GM21786 (cell line): ENCODE results near the gene TIGD3.

Experiments
- ATAC-seq: cut with Tn5 transposase; IDR thresholded peaks from one replicate; pipeline ENCODE4 v1.9.1; 2021; ENCODE audit not compliant: unreplicated experiment

Gene TIGD3

GRCh38 chr11:65389294-65389980 is 34.9 kb downstream of the TIGD3 start:
- ATAC-seq: no peak

- ATAC-seq: no peak
Observed at GRCh38 chr11:65390099-65390941, 35.8 kb downstream of the TIGD3 start.

GRCh38 chr11:65390996-65391395 is 36.4 kb downstream of the TIGD3 start:
- ATAC-seq: no peak

DNA sequence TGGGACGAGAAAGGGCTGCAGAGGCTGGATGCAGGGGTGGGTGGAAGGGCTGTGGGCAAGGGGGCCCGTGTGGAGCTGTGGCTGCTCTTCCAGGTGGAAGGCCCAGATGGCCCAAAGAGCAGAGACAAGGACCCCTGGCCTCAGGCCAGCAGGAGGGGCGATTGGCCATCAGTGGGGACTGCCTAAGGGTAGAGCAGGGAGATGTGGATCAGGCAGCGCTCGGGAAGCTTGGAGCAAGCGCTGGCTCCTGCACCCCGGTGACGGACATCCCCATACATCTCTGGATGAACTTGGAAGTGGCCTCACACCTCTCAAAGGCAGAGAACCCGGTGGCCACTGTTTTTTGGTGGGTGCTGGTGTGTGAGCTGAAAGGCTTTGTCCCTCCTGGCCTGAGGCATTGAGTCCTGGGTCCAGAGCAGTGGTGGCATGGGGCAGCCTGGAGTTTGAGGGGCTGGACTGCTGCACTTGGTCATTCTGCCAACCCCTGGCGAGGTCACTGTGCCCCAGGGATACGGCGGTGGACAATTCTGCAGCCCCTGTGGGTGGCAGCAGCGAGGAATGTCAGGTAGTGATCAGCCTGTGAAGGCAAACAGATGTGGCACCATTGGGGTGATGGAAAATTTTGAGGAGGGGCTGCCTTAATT is 37.8 kb downstream of the TIGD3 start:
- no peak for ATAC-seq

GRCh38 chr11:65392899-65393298 is 38.3 kb downstream of the TIGD3 start:
- ATAC-seq: no peak

GRCh38 chr11:65393513-65394079 is 39.0 kb downstream of the TIGD3 start:
- ATAC-seq: no peak

GRCh38 chr11:65394125-65394536 is 39.6 kb downstream of the TIGD3 start:
- ATAC-seq: no peak

DNA sequence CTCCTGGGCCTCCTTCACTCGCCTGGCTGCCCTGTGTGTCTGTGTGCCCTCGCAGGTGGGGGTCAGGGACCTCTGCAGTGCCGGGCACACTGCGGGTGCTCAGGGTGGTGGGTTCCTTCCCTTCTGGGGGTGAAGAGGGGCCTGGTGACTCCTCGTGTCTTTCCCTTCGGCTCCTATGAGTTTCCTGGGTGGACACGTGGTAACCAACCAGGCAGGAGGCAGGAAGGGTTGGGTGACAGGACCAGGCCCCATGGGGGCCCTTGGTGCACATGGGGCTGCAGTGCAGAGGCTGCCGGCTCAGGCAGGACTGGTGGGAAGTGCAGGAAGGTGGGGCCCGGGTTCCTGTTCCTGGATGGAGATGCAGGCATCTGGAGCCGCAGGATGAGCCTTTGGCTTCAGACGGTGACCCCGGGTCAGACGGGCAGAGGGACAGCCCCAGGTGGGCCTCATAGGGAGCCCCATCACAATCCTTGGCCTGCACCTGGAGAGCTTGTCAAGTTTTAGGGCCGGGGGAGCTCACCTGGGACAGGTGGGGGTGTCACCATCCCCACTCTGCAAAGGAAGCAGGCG is 41.5 kb downstream of the TIGD3 start:
- ATAC-seq: no peak

- no peak for ATAC-seq
Observed at GRCh38 chr11:65396769-65397745, 42.5 kb downstream of the TIGD3 start.

DNA sequence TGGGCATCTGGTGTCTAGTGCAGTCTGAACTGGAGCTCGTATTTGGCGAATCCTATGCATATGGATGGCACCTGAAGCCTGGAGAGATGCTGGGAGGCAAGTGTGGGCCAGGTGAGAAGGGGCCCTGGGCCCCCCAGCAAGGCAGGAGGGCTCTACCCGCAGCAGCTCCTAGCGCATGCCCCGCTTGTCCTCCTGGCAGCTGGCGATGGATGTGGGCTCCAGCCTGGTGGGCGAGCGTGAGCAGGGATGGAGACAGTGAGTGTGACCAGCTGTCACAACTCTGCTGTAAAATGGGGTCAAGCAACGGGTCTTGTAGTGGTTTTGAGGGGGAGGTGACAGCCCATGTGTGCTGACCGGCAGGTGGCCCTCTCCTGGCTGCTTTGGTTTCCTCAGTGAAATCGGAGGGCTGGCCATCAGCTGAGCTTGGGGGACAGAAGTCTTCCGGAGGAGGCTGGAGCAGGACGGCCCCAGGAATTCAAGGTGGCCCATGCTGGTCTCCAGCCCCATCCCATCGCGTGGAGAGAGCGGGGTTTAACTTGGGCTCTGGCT is 43.9 kb downstream of the TIGD3 start:
- no peak for ATAC-seq

DNA sequence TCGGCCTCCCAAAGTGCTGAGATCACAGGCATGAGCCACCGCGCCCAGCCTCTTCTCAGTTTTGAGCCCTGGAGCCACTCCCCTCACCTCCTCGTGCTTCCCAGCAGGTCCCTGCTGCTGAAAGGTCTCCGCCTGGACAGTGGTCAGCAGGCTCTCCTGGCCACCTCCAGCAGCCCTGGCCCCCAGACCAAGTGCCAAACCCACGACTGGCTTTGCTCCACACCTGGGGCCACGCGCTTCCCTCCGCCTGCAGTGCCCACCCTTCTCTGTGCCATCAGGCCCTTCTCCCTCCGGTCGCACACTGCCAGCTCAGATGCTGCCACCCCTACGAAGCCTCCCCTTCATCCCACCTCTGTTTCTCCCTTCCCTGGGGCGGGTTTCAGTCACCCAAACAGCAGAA is 44.7 kb downstream of the TIGD3 start:
- ATAC-seq: no peak

DNA sequence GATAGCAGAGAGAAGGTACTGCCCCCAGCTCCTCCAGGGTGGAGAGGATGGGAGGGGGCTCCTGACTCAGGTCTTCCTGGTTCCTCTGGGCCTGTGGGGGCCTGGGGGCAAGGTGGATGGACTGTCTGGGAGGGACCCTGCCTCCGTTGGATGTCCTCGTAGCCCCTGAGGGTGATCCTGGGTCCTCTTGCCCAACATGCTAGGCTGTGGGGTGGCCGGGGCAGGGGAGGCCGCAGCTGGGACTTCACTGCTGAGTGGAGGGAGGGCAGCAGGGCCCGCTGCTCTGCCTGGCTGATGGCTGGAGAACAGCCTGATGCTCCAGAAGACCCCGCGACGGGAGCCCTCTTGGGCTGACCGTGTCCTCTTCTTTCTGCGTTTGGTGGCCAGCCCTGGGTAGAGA is 45.3 kb downstream of the TIGD3 start:
- no peak for ATAC-seq

- no peak for ATAC-seq
Observed at GRCh38 chr11:65400307-65401072, 45.9 kb downstream of the TIGD3 start.

DNA sequence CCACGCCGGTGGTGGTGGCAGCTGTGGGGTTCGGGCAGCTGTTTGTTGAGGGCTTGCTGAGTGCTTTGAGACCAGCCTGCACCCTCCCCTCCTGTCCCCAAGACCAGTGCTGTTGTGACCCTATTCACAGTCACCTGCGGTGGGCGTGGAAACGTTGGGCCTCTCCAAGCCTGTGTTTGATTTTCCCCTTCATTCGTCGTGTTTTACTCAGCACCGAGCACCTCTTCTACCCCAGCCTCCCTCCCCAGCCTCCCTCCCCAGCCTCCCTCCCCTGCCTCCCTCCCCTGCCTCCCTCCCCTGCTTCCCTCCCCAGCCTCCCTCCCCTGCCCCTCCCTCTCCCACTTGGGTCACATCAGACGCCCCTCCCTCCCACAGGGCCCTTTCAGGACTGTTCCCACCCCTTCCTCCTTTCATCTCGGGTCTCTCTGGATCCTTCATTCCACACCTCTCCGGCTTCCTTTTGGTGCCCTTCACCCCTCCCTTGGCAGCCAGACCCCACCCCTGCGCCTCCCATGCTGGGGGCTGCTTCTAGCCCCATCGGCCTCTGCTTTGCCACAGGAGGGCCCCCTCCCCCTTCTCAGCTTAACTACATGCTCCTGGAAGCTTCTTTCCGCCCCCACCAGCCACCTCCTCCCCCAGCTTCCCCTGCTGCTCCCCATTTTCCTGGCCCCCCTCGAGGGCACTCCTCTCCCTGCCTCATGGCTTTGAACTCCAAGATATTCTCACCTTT is 46.7 kb downstream of the TIGD3 start:
- ATAC-seq: no peak

- ATAC-seq: no peak
Observed at GRCh38 chr11:65401803-65402248, 47.3 kb downstream of the TIGD3 start.

DNA sequence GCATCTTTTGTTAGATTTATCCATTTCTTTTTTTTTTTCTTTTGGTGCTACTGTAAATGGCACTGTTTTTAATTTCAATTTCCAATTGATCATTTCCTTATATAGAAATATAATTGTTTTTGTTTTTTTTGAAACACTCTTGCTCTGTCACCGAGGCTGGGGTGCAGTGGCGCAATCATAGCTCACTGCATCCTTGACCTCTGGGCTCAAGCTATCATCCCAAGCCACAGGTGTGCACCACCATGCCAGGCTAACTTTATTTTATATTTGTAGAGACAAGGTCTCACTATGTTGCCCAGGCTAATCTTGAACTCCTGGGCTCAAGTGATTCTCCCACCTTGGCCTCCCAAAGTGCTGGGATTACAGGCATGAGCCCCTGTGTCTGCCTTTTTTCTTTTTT is 48.2 kb downstream of the TIGD3 start:
- no peak for ATAC-seq

DNA sequence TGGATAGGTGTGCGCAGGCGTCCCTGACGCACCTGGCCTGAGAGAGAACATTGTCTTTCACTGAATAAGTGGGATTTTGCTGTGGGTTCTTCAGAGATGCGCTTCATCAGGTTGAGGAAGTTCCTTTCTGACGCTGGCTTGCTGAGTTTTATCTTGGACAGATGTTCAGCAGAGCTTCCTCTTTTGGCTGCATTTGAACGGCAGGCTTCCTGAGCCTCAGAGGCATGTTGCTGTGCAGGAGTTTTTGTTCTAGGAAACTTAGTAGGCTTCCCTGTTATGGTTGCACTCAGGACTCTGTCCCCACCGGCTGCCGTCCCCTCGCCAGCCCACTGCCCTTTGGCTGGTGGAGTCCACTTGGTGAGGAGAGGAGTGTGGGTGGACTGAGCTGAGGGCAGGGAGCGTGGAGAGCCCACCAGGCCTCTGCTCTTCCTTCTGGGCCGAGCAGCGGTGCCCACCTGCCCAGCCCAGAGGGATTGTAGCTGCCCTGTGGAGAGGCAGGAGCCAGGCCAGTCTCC is 49.1 kb downstream of the TIGD3 start:
- ATAC-seq: no peak

GRCh38 chr11:65404210-65404609 is 49.7 kb downstream of the TIGD3 start:
- ATAC-seq: no peak
